CD4-positive, alpha-beta T cell (primary cell): ENCODE data around the gene RBM48. TPM values are rescaled to one million over a fixed set of nuclear protein-coding genes. Genes with fewer than 3 reads are reported as not detected.

Experiments
- ATAC-seq: fragments of 200-7000 bp; cut with Tn5 transposase; one replicate; pipeline ENCODE4 v1.10.0; 2022; ENCODE audit warnings: mild to moderate bottlenecking; ENCODE audit not compliant: poor library complexity
- CTCF ChIA-PET: fragments of 350-600 bp; sonication (Branson Sonifier 250); formaldehyde crosslinking; loops from one replicate; lab custom pipeline; 2021; ENCODE audit warnings: antibody characterized with exemption, inconsistent platforms; lab: Charles Lee
- POLR2A ChIA-PET: fragments of 350-600 bp; sonication (Branson Sonifier 250); formaldehyde crosslinking; loops from one replicate; lab custom pipeline; 2021; ENCODE audit warnings: antibody characterized with exemption, inconsistent platforms; lab: Charles Lee
- DNase-seq, 14 experiments: peaks; one replicate each; pipeline ENCODE4 v3.0.0-alpha.2; 2013 to 2020; ENCODE audit warnings: mixed read lengths in 2 of 14
- H3K27ac ChIP-seq, 2 donors: one replicate each; pipeline versions ENCODE4 v1.5.1 to v1.7.0; 2013; ENCODE audit warnings: low read length in 2 of 2, low read depth in 1 of 2, mild to moderate bottlenecking in 1 of 2
- H3K27me3 ChIP-seq, 2 experiments: 1 replicate in 1 of 2; 2 replicates in 1 of 2; pipeline versions ENCODE4 v1.6.1 to v1.7.0; 2013; ENCODE audit warnings: low read length in 2 of 2, control low read depth in 1 of 2, mild to moderate bottlenecking in 1 of 2, moderate library complexity in 1 of 2; ENCODE audit not compliant: insufficient read depth in 2 of 2, control insufficient read depth in 1 of 2
- H3K36me3 ChIP-seq: one replicate; pipeline ENCODE4 v1.6.1; 2013; ENCODE audit warnings: low read length, control low read depth; ENCODE audit not compliant: insufficient read depth
- H3K4me1 ChIP-seq: one replicate; pipeline ENCODE4 v1.6.1; 2013; ENCODE audit warnings: low read length, control low read depth; ENCODE audit not compliant: insufficient read depth
- H3K4me3 ChIP-seq: one replicate; pipeline ENCODE4 v1.5.1; 2013; ENCODE audit warnings: mild to moderate bottlenecking, low read length, moderate library complexity
- H3K9me3 ChIP-seq, 2 experiments: 1 replicate in 1 of 2; 2 replicates in 1 of 2; pipeline versions ENCODE4 v1.6.1 to v1.7.0; 2013; ENCODE audit warnings: low read length in 2 of 2, mild to moderate bottlenecking in 2 of 2, control low read depth in 1 of 2, moderate library complexity in 1 of 2; ENCODE audit not compliant: control insufficient read depth in 1 of 2, insufficient read depth in 1 of 2
- H3K27ac Mint-ChIP-seq: one replicate; pipeline ENCODE4 v1.8.0; 2020; ENCODE audit warnings: mixed read lengths
- H3K27me3 Mint-ChIP-seq: one replicate; pipeline ENCODE4 v1.8.0; 2021; ENCODE audit warnings: mixed read lengths
- H3K36me3 Mint-ChIP-seq: one replicate; pipeline ENCODE4 v1.8.0; 2021; ENCODE audit warnings: low read depth, mixed read lengths
- H3K4me1 Mint-ChIP-seq: one replicate; pipeline ENCODE4 v1.8.0; 2021; ENCODE audit warnings: low read depth, mixed read lengths
- H3K4me3 Mint-ChIP-seq: one replicate; pipeline ENCODE4 v1.8.0; 2020; ENCODE audit warnings: mild to moderate bottlenecking, mixed read lengths
- H3K9me3 Mint-ChIP-seq: one replicate; pipeline ENCODE4 v1.8.0; 2020; ENCODE audit warnings: mixed read lengths
- intact Hi-C, 2 experiments: fragments of 100-400 bp; cut with DNase I in 1 of 2; cut with micrococcal nuclease in 1 of 2; formaldehyde crosslinking; loops; one replicate each; pipeline versions ENCODE4 v1.15.1 to v1.9.0; 2023 to 2025; cut with DNase I, micrococcal nuclease
- total RNA-seq, 174 experiments: library from RNA in 2 of 174; stranded (reverse) in 2 of 174; gene quantifications; one replicate each; pipeline ENCODE4 v1.2.3 and lab custom pipeline; 2021 to 2026
- TF ChIP-seq, protein P1 (sequence below): fragments of 200-600 bp; IDR thresholded peaks from one replicate; pipeline ENCODE4 v1.8.0; 2022; ENCODE audit warnings: antibody characterized with exemption, mild to moderate bottlenecking

The RBM48 gene
- total RNA-seq, 2 experiments from 2014 or later: 45.4 to 47.3 TPM

DNA sequence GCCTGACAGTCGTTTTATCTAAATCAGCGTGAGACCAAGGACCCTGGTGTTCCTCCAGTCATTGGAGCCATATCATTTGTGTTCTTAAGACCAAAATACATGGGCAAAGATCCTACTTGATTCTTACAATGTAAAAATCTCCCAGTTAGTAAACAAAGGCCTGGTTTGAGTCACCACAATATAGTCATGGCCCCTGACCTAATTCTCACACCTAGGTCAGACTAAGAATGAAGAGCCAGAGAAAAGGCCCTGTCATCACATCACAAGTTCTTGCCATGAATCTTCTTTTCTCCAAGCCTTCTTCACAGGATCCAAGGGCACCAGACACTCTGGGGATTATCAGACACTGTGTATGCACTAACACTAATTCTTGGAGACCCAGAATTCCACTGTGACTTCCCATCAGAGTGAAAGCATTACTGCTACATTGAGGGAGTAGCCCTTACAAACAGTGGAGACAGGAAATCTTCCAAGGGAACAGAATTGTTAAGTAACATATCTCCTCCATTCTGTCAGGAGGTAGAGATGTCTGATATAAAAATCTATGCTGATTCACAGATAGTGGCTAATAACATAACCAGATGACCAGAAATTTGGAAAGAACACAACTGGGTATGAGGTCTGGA, 43.2 kb upstream of the RBM48 start:
- Mint-ChIP-seq H3K4me3 (no peak overlapping the region), H3K36me3 (peaks cover 40% of the 10 kb centered on the region), H3K9me3 (no peaks in the 10 kb centered on the region), H3K4me1 (no peaks in the 10 kb centered on the region), H3K27me3 (no peaks in the 10 kb centered on the region), H3K27ac (no peak overlapping the region)
- no peaks in the 10 kb centered on the region for H3K27me3 ChIP-seq
- no peak for ATAC-seq
- ChIA-PET POLR2A (no interaction called here), CTCF (no interaction called here)
- DNase-seq: no peak
- H3K4me1 ChIP-seq: no peaks in the 10 kb centered on the region
- intact Hi-C loops: no loop called here
- H3K36me3 ChIP-seq: peaks cover 41% of the 10 kb centered on the region
- no peak overlapping the region for H3K4me3 ChIP-seq
- TF ChIP-seq, protein P1, sequence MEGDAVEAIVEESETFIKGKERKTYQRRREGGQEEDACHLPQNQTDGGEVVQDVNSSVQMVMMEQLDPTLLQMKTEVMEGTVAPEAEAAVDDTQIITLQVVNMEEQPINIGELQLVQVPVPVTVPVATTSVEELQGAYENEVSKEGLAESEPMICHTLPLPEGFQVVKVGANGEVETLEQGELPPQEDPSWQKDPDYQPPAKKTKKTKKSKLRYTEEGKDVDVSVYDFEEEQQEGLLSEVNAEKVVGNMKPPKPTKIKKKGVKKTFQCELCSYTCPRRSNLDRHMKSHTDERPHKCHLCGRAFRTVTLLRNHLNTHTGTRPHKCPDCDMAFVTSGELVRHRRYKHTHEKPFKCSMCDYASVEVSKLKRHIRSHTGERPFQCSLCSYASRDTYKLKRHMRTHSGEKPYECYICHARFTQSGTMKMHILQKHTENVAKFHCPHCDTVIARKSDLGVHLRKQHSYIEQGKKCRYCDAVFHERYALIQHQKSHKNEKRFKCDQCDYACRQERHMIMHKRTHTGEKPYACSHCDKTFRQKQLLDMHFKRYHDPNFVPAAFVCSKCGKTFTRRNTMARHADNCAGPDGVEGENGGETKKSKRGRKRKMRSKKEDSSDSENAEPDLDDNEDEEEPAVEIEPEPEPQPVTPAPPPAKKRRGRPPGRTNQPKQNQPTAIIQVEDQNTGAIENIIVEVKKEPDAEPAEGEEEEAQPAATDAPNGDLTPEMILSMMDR: no peak
- H3K9me3 ChIP-seq: no peaks in the 10 kb centered on the region
- H3K27ac ChIP-seq: no peak overlapping the region

DNA sequence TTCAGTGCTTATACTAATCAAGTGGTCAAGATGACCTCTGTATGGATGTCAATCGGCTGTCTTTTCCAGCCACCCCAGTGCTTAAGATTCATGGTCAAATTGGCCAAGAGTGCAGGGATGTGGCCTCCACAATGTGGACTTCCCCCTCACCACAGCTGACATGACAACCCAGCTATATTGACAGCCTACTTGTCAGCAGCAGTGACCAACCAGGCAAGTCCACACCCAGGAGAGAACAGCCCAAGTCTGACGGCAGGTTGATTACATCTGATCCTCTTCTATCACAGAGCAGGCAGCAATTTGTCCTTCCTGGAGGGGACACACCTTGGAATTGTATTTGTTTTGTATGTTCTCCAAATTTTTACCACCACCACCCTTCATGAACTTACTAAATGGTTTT, 42.6 kb upstream of the RBM48 start:
- Mint-ChIP-seq H3K27me3 (no peaks in the 10 kb centered on the region), H3K36me3 (peaks cover 46% of the 10 kb centered on the region), H3K27ac (no peak overlapping the region), H3K4me3 (no peak overlapping the region), H3K4me1 (no peaks in the 10 kb centered on the region), H3K9me3 (no peaks in the 10 kb centered on the region)
- no peak for ATAC-seq
- H3K27me3 ChIP-seq: no peaks in the 10 kb centered on the region
- no peak overlapping the region for H3K27ac ChIP-seq
- CTCF ChIA-PET: no interaction called here
- H3K36me3 ChIP-seq: peaks cover 46% of the 10 kb centered on the region
- no peak overlapping the region for H3K4me3 ChIP-seq
- TF ChIP-seq, protein P1: no peak
- no peak for DNase-seq
- intact Hi-C loops: no loop called here
- no peaks in the 10 kb centered on the region for H3K4me1 ChIP-seq
- POLR2A ChIA-PET: no interaction called here
- no peaks in the 10 kb centered on the region for H3K9me3 ChIP-seq

DNA sequence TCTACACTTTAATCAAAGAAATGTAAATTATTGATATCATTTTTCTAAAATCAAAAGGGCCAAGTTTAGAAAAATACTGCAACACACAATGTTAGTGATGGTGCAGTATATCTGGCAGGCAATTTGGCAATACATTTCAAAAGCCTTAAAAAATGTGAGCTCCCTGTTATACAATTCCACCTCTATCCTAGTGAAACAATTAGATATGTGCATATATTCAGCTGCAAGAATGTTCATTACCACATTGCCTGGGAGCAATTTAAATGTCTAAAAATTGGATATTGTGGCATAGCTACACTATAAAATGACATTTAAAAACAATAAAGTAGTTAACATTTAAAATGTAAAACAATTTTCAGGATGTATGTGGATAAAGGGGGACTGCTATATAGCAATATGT, 40.8 kb upstream of the RBM48 start:
- POLR2A ChIA-PET: no interaction called here
- Histone ChIP-seq H3K27ac (no peak overlapping the region), H3K27me3 (no peaks in the 10 kb centered on the region), H3K9me3 (no peaks in the 10 kb centered on the region), H3K36me3 (peaks cover 64% of the 10 kb centered on the region), H3K4me1 (no peaks in the 10 kb centered on the region), H3K4me3 (no peak overlapping the region)
- Mint-ChIP-seq H3K36me3 (peaks cover 64% of the 10 kb centered on the region), H3K9me3 (no peaks in the 10 kb centered on the region), H3K4me1 (no peaks in the 10 kb centered on the region), H3K27me3 (no peaks in the 10 kb centered on the region), H3K4me3 (no peak overlapping the region), H3K27ac (no peak overlapping the region)
- ATAC-seq: no peak
- CTCF ChIA-PET: no interaction called here
- DNase-seq: no peak
- TF ChIP-seq, protein P1: no peak
- intact Hi-C loops: no loop called here
